GM10266 (cell line): ENCODE data around the gene PTPN14.

Experiments
- DNase-seq: peaks from one replicate; pipeline ENCODE4 v3.0.0; 2012; ENCODE audit errors: extremely low spot score
- CTCF ChIP-seq: IDR thresholded peaks from 2 replicates; pipeline ENCODE4 v1.5.1; 2012; ENCODE audit warnings: mild to moderate bottlenecking, low read depth; ENCODE audit not compliant: control insufficient read depth, insufficient read depth; ENCODE audit errors: missing control alignments

PTPN14 gene

GRCh38 chr1:214566158-214567104 lies 15.0 kb upstream of the PTPN14 start:
- no peak for DNase-seq
- no peak for TF ChIP-seq CTCF

DNA sequence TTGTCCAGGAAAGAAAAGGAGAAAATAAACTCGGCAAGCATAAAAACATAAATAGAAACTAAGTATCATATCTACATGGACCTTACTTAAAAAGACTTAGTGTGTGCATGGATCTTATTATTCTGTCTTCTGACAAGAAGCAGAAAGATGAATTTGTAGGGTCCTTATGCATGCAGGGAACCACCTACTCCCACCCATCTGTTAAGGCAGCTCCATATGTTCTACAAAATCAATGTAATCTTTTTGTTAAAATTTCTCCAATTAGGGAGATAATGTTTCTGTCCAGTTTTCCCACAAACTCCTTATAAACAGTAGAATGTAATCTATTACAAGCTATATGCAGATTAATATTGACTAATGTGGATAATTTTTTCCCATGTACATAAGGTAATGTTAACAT lies 13.9 kb upstream of the PTPN14 start:
- DNase-seq = no peak
- no peak for TF ChIP-seq CTCF

- TF ChIP-seq CTCF = no peak
- no peak for DNase-seq
These were observed 12.5 kb upstream of the PTPN14 start for GRCh38 chr1:214563881-214564280.

DNA sequence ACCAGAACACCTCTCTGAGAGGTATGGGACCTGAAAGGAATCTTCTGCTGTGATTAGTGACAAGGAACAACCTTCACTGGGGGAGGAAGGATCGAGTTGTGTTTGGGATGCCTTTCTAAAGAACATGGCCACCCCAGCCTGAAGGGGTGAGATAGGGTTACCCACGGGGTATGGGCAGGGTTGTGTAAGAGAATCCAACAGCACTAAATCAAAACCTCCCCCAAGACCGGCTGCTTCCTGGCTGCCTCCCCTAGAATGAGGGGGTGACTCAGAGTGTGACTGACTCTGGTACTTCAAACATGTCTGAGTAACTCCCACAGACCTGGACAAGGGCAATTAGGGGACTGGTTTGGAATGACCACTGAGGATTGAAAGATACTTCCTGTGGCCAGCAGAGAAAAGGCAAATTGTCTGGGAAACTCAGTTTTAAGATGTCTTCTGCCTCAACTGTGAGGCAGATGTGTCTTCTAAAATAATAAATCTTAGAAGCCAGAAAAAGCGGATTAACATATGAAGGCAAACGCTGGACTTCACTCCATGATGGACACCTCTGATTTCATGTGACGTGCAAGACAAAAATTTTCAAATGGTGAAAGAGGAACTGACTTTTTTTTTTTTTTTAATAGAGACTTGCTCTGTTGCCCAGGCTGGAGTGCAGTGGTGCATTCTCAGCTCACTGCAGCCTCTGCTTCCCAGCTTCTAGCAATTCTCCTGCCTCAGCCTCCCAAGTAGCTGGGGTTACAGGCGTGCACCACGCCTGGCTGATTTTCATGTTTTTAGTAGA lies 6.7 kb upstream of the PTPN14 start:
- no peak for DNase-seq
- no peak for TF ChIP-seq CTCF

- no peak for TF ChIP-seq CTCF
- no peak for DNase-seq
These were observed 1.8 kb upstream of the PTPN14 start for GRCh38 chr1:214553142-214553710.

DNA sequence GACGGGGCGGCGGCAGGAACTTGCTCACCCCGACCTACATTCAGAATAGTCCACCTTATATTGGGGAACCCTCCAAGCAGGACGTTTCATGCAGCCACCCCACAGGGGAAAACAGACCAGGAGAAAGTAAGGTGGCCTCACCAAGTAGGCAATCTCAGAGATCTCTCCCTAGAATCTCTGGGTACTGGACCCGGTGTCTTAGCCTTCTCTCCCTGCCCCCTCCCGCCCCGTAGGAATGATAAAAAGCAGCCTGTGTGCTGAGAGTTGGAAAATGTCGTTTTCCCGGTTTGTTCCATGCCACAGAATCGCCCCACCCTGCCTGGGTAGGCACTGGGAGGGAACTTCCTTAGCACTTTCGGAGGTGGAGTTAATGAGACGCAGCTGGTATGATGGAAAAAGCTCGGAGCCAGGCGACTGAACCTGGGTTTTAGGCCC lies 789 bp upstream of the PTPN14 start:
- no peak for DNase-seq

More for the DNA sequence above, 789 bp upstream of the PTPN14 start:
- no peak for TF ChIP-seq CTCF
